CD4-positive, alpha-beta T cell treated with Interleukin-15 for 4 hours (primary cell): ENCODE results near the gene OVAAL.

Experiments used
- DNase-seq: peaks from one replicate; pipeline ENCODE4 v3.0.0-alpha.2; 2020; ENCODE audit warnings: low spot score

OVAAL gene

GRCh38 chr1:180558664-180559063 is at the start of gene OVAAL:
Gene OVAAL (plus strand): TSS chr1:180558964.
- no peak for DNase-seq

- no peak for DNase-seq
These were observed 47.9 kb upstream of the OVAAL start for GRCh38 chr1:180510882-180511281.

GRCh38 chr1:180513531-180513930 is 45.2 kb upstream of the OVAAL start:
- no peak for DNase-seq

- no peak for DNase-seq
These were observed 43.4 kb upstream of the OVAAL start for GRCh38 chr1:180515364-180515763.

- peak; percentile 67 for DNase-seq
These were observed 42.8 kb upstream of the OVAAL start for GRCh38 chr1:180515857-180516388.

- no peak for DNase-seq
These were observed 38.9 kb upstream of the OVAAL start for GRCh38 chr1:180519846-180520245.

GRCh38 chr1:180521474-180522212 is 37.1 kb upstream of the OVAAL start:
- DNase-seq = no peak

- DNase-seq = no peak
These were observed 36.6 kb upstream of the OVAAL start for GRCh38 chr1:180522213-180522515.

GRCh38 chr1:180524160-180524914 is 34.4 kb upstream of the OVAAL start:
- DNase-seq = no peak

GRCh38 chr1:180524915-180525714 is 33.6 kb upstream of the OVAAL start:
- no peak for DNase-seq

GRCh38 chr1:180525715-180526039 is 33.1 kb upstream of the OVAAL start:
- DNase-seq = no peak

- no peak for DNase-seq
These were observed 31.6 kb upstream of the OVAAL start for GRCh38 chr1:180527101-180527669.

- DNase-seq = no peak
These were observed 29.8 kb upstream of the OVAAL start for GRCh38 chr1:180528868-180529470.

GRCh38 chr1:180530501-180530900 is 28.3 kb upstream of the OVAAL start:
- DNase-seq = no peak

GRCh38 chr1:180532854-180533253 is 25.9 kb upstream of the OVAAL start:
- DNase-seq = no peak

- DNase-seq = peak; percentile 52
These were observed 25.3 kb upstream of the OVAAL start for GRCh38 chr1:180533266-180533987.

GRCh38 chr1:180534214-180534613 is 24.6 kb upstream of the OVAAL start:
- DNase-seq = no peak

- DNase-seq = no peak
These were observed 23.3 kb upstream of the OVAAL start for GRCh38 chr1:180535418-180535999.

GRCh38 chr1:180536821-180537372 is 21.9 kb upstream of the OVAAL start:
- DNase-seq = no peak

GRCh38 chr1:180539136-180539535 is 19.6 kb upstream of the OVAAL start:
- DNase-seq = no peak
